PFSK-1 (cell line): ENCODE data around the gene HIC1.

Experiments used
- POLR2AphosphoS5 ChIP-seq: IDR thresholded peaks from 2 replicates; pipeline ENCODE4 v1.6.1; 2012; ENCODE audit warnings: low read depth, mild to moderate bottlenecking, control low read depth, low read length, moderate library complexity
- TAF1 ChIP-seq: IDR thresholded peaks from 2 replicates; pipeline ENCODE4 v1.6.1; 2012; ENCODE audit warnings: low read length, control low read depth, borderline replicate concordance; ENCODE audit not compliant: insufficient read depth

DNA sequence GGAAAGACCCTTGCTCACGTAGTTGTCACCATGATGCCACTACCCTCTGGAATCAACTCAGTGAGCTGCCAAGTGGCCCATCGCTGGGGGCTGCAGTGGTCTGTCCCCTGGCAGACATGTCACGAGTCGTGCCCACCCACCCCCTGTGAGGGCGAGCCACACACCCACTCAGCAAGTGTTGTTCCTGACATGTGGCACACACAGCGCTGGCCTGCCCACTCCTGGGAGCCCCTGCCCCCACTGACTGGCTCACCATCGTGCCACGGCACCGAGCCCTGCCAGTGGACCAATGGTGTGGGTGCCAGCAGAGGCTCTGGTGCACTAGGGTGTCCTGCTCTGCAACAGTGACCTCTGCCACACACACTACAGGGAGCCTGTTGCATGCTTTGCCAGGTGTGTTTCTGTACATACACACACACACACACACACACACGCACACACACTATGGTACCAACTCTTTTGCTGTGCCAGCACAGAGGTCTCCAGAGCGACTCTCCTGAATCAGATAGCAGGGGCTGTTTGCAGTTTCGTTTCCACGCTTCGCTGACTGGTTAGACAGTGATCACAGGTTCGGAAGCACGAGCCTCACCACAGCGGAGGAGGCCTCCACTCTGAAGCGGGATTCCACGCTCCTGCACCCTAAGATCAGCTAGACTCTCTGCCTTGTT lies 37.5 kb upstream of the HIC1 start:
- TF ChIP-seq POLR2AphosphoS5: no peak
- no peak for TF ChIP-seq TAF1
